Mononuclear cell (primary cell): ENCODE data around the gene EPB41L5. TPM values are rescaled to one million over a fixed set of nuclear protein-coding genes. Genes with fewer than 3 reads are reported as not detected.
"Not testable (repeated sequence)": the region's sequence is repeated elsewhere in the genome, so short reads cannot be mapped to it uniquely, and the experiment has no call there.

Experiments used
- H3K27me3 ChIP-seq: 2 replicates; pipeline ENCODE4 v1.6.0; 2011; ENCODE audit warnings: low read length, control low read depth; ENCODE audit not compliant: insufficient read depth
- H3K4me1 ChIP-seq: 2 replicates; pipeline ENCODE4 v1.5.1; 2011; ENCODE audit warnings: mild to moderate bottlenecking, low read length, control low read depth; ENCODE audit not compliant: insufficient read depth
- H3K4me3 ChIP-seq: 2 replicates; pipeline ENCODE4 v1.5.1; 2011; ENCODE audit warnings: mild to moderate bottlenecking, low read length, moderate library complexity
- H3K9me3 ChIP-seq: 2 replicates; pipeline ENCODE4 v1.5.1; 2011; ENCODE audit warnings: low read depth, mild to moderate bottlenecking, control low read depth, low read length
- total RNA-seq: library from RNA; depleted of rRNA; stranded (reverse); fragments of >200 nt; gene quantifications from one replicate; pipeline ENCODE4 v1.2.3, GENCODE V29; 2012

The EPB41L5 gene
- total RNA-seq, 1 donor, result 7.1 TPM

DNA sequence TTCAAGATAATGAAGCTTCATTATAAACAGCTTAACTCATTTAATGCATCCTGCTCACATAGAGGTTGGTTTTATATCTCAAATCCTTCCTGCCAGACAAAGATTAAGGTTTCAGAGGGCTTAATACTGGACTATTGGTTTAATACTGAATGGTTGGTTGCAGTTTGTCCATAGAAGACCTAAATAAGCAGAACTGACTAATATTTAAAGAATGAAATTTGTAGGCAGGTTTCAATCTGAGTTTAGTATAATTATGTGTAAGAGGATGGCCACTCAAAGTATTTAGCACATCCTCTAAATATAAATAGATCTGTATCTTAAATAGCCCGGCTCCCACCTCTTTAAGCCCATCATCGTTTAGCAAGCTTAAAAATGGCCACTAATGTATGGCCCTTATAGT, 92.5 kb downstream of the EPB41L5 start:
- Histone ChIP-seq H3K9me3 (no peaks in the 10 kb centered on the region), H3K4me1 (peaks cover 19% of the 10 kb centered on the region), H3K4me3 (no peak overlapping the region), H3K27me3 (no peaks in the 10 kb centered on the region)

DNA sequence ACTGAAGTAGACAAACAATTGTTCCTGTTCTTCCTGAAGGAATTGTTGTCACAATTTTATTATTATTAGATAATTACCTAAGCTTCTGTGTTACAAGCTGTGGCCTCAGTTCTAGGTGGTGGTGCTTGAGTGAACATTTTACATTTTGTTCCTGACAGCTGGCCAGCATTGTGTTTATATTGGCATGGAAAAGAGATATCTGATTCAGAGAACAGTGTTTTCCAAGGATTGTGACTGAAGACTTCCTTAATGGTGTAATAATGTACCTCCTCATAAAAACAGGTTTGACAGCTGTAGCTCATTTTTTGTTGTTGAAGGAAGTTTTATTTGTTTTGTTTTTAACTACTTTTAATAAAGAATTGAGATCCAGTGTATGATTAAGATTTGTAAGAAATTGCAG, 95.2 kb downstream of the EPB41L5 start:
- Histone ChIP-seq H3K4me1 (peaks cover 32% of the 10 kb centered on the region), H3K27me3 (no peaks in the 10 kb centered on the region), H3K9me3 (no peaks in the 10 kb centered on the region), H3K4me3 (no peak overlapping the region)

- H3K27me3 ChIP-seq, result no peaks in the 10 kb centered on the region
- H3K9me3 ChIP-seq, result no peaks in the 10 kb centered on the region
- peaks cover 32% of the 10 kb centered on the region for H3K4me1 ChIP-seq
- no peak overlapping the region for H3K4me3 ChIP-seq
Observed at GRCh38 chr2:120108749-120109148, 95.9 kb downstream of the EPB41L5 start.

DNA sequence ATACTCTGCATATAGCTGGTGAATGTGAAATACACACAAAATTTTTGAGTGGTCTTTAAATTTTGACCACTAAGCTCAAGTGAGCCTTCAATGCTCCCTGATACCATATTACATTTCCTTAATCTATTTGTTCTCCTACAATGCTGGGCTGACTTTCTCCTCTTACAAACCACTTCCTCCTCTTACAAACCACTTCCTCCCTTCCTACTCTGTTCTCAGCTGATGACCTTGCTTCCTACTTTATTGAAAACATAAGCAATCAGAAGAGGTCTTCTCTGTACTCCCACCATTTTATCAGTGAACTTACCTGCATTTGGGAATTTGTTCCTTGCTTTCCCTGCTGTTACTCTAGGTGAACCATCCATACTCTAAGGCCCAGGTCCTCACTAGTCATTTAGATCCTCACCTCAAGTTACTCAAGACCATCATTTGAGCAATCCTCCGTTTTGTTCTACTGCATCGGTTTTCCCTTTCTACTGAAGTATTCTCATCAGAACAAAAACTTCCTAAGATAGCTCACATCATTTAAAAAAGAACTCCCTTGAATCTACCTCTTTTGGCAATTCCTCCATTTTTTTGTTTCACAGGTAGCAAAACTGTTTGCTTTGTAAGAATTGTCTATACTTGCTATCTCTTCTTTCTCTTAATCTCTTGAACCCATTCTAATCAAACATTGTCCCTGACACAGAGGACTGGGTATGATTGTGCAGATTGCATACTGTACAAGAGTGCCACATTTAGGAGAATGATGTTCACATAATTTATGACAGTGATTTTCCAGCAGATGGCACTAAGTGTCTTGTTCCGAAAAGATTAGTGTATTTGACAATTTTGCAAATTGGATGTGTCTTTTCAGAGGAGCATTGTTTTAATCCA, 96.5 kb downstream of the EPB41L5 start:
- Histone ChIP-seq H3K4me3 (no peak overlapping the region), H3K4me1 (peaks cover 32% of the 10 kb centered on the region), H3K27me3 (no peaks in the 10 kb centered on the region), H3K9me3 (no peaks in the 10 kb centered on the region)

- Histone ChIP-seq H3K27me3 (no peaks in the 10 kb centered on the region), H3K4me1 (peaks cover 32% of the 10 kb centered on the region), H3K9me3 (no peaks in the 10 kb centered on the region), H3K4me3 (no peak overlapping the region)
Observed at GRCh38 chr2:120110062-120110362, 97.1 kb downstream of the EPB41L5 start.

- H3K9me3 ChIP-seq, result no peaks in the 10 kb centered on the region
- H3K4me1 ChIP-seq, result peaks cover 32% of the 10 kb centered on the region
- H3K27me3 ChIP-seq, result no peaks in the 10 kb centered on the region
- H3K4me3 ChIP-seq, result no peak overlapping the region
Observed at GRCh38 chr2:120110507-120110906, 97.6 kb downstream of the EPB41L5 start.

DNA sequence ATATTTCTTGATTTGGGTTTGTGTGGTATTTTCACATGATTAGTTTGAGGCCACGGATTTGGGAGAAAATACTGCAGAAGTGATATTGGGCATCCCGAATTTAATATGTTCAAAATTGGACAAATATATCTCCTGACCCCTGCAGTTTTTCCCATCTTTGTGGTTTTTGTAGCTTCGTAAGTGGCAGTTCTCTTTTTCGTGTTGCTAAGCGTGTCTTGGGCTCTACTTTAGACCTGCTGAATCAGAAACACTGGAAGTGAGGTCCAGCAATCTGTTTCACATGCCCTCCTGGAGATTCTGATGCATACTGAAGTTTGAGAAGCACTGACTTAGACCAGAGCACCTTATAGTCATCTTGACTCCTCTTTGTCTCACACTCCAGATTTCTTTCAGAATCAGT, 98.3 kb downstream of the EPB41L5 start:
- Histone ChIP-seq H3K4me1 (peaks cover 32% of the 10 kb centered on the region), H3K4me3 (no peak overlapping the region), H3K27me3 (no peaks in the 10 kb centered on the region), H3K9me3 (no peaks in the 10 kb centered on the region)

GRCh38 chr2:120118018-120118417, 105.1 kb downstream of the EPB41L5 start:
- no peaks in the 10 kb centered on the region for H3K27me3 ChIP-seq
- H3K9me3 ChIP-seq, result no peaks in the 10 kb centered on the region
- no peaks in the 10 kb centered on the region for H3K4me1 ChIP-seq
- H3K4me3 ChIP-seq, result no peak overlapping the region

- H3K27me3 ChIP-seq, result no peaks in the 10 kb centered on the region
- H3K9me3 ChIP-seq, result no peaks in the 10 kb centered on the region
- H3K4me1 ChIP-seq, result no peaks in the 10 kb centered on the region
- H3K4me3 ChIP-seq, result no peak overlapping the region
Observed at GRCh38 chr2:120118471-120118870, 105.6 kb downstream of the EPB41L5 start.

GRCh38 chr2:120121337-120121736, 108.5 kb downstream of the EPB41L5 start:
- H3K4me1 ChIP-seq, H3K9me3 ChIP-seq, H3K27me3 ChIP-seq, H3K4me3 ChIP-seq: not testable (repeated sequence)

- H3K9me3 ChIP-seq, result no peaks in the 10 kb centered on the region
- H3K4me1 ChIP-seq, result no peaks in the 10 kb centered on the region
- H3K4me3 ChIP-seq, result no peak overlapping the region
- H3K27me3 ChIP-seq, result peaks cover 5% of the 10 kb centered on the region
Observed at GRCh38 chr2:120123090-120123489, 110.2 kb downstream of the EPB41L5 start.

DNA sequence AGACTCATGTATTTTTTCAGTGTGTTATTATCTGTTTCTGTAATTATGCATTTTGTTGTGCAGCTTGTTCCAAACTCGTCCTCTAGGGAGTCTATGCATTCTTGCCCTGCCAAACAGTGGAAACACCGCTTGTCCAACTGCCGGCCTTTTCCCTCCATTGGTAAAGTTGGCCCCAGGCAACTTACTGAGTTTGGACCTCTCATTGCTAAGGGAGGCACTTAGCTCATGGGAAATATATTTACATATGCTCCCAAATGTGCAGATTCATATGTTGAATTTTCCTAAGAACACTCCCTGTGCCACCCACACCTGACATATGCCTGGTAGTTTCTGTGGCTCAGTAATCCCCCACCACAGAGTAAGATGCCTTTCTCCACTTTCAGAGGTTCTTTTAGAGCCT, 112.3 kb downstream of the EPB41L5 start:
- H3K9me3 ChIP-seq, result no peaks in the 10 kb centered on the region
- no peaks in the 10 kb centered on the region for H3K4me1 ChIP-seq
- H3K27me3 ChIP-seq, result peaks cover 5% of the 10 kb centered on the region
- H3K4me3 ChIP-seq, result no peak overlapping the region

- H3K4me1 ChIP-seq, result no peaks in the 10 kb centered on the region
- H3K27me3 ChIP-seq, result peaks cover 5% of the 10 kb centered on the region
- no peaks in the 10 kb centered on the region for H3K9me3 ChIP-seq
- no peak overlapping the region for H3K4me3 ChIP-seq
Observed at GRCh38 chr2:120128216-120128615, 115.3 kb downstream of the EPB41L5 start.

- Histone ChIP-seq H3K4me3 (no peak overlapping the region), H3K9me3 (peaks cover 9% of the 10 kb centered on the region), H3K4me1 (no peaks in the 10 kb centered on the region), H3K27me3 (no peaks in the 10 kb centered on the region)
Observed at GRCh38 chr2:120132190-120132589, 119.3 kb downstream of the EPB41L5 start.

DNA sequence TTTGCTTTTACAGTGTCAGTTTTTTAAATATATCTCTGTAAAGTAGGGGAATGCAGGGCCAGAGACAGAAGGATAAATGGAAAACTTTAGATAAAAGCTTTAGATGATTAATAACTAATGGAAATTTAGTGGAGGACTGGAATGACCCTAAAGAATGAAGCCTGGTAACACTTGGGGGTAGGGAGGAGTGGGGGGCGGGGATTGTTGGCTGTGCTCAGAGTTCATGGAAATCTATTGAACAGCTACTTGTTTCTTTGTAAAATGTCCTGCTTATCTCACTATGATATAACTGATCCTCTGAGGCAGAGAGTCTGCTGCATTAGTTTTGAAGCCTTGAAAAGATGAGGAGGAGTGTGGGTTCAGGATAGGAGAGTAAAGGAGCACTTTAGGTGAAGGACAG, 119.8 kb downstream of the EPB41L5 start:
- peaks cover 9% of the 10 kb centered on the region for H3K9me3 ChIP-seq
- H3K27me3 ChIP-seq, result no peaks in the 10 kb centered on the region
- H3K4me3 ChIP-seq, result no peak overlapping the region
- no peaks in the 10 kb centered on the region for H3K4me1 ChIP-seq

- H3K9me3 ChIP-seq, result peaks cover 9% of the 10 kb centered on the region
- no peaks in the 10 kb centered on the region for H3K4me1 ChIP-seq
- no peaks in the 10 kb centered on the region for H3K27me3 ChIP-seq
- H3K4me3 ChIP-seq, result no peak overlapping the region
Observed at GRCh38 chr2:120133572-120134244, 120.8 kb downstream of the EPB41L5 start.
